CD4-positive, alpha-beta T cell treated with Interferon gamma for 1 hour (primary cell): ENCODE data around the gene TACC3.
A peak's percentile ranks its signal among the peaks of the same experiment; 100 is the strongest.

Experiments
- DNase-seq: peaks from one replicate; pipeline ENCODE4 v3.0.0-alpha.2; 2020

Gene TACC3

DNA sequence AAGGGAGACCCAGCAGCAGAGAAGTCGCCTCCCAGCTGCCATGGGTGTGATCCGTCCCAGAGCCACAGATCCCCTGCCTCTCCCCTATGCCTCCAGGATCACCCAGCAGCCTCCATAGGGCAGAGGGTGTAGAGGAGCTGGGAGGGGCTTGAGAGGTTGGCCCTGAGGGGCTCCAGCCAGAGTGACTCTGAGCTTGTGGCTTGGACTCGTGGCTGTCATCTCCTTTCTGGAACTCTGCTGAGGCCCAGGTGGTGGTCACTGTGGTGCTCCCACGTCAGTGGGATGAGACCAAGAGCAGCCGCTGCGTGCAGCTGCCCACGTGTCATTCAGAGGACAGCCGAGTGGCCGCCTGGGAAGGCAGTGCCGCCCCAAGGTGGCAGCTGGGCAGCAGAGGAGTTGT, 4.2 kb downstream of the TACC3 start:
- no peak for DNase-seq

DNA sequence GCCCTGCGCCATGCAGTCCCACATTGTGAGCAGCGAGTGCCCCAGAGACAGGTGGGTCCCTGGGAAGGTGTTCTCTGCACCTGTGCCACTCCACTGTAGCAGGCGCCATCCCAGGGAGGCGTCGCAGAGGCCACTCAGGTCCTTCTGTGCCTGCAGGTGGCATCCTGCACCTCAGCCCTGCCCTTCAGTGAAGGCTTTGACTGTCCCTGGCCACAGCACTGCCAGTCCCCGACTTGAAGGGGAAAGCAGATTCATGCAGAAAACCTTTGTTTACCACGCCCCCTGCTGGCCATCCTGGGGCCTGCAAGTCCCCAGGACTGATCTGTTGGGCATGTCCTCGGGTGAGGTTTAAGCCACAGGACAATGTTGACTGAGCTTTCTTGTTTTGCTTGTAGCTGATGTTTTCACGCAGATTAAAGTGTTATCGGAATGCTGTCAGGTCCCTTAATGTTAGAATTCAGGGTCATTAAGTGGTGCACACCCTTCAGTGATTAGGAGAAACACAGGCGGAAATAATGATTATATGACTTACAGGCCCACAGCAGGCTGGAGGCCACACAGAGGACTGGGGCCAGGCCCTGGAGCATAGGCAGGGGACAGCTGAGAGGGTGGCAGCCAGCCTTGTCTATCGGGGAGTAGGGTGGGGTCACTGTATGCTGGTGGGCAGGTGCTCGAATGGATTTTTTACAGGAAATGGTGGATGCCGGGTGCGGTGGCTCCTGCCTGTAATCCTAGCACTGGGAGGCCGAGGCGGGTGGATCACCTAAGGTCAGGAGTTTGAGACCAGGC, 5.0 kb downstream of the TACC3 start:
- DNase-seq = peak; percentile 84

DNA sequence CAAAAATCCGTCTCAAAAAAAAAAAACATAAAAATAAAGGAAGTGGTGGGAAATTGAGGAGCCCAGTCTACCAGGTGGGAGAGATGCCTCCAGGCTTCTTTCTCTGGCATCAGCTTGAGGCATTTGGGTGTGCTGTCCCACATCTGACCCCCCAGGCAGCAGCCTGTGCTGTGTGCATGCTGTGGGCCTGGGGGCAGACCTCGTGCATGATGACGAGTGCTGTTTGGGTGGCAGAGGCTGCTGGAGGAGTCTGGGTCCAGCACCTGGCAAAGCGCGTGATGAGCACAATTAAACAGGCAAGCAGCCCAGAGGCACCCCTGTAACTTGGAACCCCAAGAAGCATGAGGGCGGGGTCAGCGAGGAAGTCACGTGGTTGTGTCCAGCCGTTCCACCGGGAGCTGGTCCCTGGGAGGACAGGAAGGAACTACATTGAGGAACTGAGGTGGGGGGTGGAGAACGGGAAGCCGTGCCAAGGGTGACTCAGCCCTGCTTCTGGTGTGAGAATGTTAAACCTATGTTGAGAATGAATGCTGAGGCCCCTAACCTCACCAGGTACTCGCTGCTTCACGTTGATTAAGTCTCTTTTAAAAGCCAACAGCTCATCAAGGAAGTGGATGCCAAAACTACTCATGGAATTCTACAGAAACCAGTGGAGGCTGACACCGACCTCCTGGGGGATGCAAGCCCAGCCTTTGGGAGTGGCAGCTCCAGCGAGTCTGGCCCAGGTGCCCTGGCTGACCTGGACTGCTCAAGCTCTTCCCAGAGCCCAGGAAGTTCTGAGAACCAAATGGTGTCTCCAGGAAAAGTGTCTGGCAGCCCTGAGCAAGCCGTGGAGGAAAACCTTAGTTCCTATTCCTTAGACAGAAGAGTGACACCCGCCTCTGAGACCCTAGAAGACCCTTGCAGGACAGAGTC, 6.1 kb downstream of the TACC3 start:
- peak; percentile 54 for DNase-seq

DNA sequence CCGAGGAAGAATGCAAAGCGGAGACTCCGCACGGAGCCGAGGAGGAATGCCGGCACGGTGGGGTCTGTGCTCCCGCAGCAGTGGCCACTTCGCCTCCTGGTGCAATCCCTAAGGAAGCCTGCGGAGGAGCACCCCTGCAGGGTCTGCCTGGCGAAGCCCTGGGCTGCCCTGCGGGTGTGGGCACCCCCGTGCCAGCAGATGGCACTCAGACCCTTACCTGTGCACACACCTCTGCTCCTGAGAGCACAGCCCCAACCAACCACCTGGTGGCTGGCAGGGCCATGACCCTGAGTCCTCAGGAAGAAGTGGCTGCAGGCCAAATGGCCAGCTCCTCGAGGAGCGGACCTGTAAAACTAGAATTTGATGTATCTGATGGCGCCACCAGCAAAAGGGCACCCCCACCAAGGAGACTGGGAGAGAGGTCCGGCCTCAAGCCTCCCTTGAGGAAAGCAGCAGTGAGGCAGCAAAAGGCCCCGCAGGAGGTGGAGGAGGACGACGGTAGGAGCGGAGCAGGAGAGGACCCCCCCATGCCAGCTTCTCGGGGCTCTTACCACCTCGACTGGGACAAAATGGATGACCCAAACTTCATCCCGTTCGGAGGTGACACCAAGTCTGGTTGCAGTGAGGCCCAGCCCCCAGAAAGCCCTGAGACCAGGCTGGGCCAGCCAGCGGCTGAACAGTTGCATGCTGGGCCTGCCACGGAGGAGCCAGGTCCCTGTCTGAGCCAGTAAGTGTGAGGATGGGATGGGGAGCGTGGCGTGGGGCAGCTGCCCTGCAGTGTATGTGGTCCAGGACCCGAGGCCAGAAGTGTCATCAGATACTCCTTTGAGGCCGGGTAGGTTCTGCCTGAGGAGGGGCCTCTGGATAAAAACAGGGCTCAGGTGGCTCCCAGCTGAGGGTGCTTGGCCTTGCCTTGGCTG, 7.0 kb downstream of the TACC3 start:
- no peak for DNase-seq

DNA sequence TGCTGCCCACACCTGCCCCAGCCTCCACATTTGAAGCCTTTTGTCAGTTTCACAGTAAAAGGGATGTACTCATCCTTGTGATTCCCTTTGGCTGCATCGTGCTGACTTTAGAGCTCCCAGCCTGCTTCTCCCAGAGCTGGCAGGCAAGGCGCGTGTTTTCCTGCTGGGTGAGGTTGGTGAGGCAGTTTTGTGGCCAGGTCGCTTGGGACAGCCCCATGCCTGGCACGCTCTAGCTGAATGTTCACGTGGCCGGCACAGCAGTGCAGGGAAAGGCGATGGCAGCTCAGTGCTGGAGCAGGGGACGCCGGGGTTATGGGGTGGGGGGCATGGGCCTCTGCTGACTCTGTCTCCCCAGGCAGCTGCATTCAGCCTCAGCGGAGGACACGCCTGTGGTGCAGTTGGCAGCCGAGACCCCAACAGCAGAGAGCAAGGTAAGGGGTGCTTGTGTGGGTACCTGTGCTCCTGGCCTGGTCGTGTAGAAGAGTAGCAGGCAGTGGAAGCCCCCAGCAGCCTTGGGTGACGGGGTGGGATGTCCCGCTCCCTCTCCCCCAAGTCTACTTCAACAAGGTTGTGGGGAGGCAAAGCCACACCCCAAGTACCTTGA, 9.3 kb downstream of the TACC3 start:
- DNase-seq = no peak

DNA sequence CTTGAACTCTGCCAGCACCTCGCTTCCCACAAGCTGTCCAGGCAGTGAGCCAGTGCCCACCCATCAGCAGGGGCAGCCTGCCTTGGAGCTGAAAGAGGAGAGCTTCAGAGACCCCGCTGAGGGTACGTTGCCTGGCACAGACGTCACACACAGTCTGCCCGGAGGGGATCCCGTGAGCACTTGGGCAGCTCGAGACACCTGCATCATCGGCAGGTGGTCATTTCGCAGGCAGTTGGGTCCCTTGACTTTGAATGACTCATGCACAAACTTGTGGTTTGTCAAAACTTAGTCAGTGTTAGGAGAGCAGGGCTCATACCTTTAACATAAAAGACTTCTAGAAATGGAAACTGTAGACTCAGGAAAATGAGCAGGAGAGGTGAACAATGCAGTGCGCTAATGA, 9.9 kb downstream of the TACC3 start:
- DNase-seq = no peak

DNA sequence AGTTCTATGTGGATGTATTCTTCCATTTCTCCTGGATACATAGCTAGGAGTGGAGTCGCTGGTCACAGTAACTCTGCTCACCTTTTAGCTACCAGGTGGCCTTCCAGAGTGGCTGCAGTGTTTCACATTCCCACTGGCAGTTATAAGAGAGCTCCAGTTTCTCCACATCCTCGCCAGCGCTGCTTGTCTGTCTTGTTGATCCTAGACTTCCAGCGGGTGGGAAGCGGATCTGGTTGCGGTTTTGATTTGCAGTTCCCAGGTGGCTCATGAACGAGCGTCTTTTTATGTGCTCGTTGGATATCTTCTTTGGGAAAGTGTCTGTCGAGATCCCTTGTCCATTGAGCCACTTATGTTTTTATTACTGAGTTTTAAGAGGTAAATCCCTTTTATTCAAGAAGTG, 11.6 kb downstream of the TACC3 start:
- no peak for DNase-seq

DNA sequence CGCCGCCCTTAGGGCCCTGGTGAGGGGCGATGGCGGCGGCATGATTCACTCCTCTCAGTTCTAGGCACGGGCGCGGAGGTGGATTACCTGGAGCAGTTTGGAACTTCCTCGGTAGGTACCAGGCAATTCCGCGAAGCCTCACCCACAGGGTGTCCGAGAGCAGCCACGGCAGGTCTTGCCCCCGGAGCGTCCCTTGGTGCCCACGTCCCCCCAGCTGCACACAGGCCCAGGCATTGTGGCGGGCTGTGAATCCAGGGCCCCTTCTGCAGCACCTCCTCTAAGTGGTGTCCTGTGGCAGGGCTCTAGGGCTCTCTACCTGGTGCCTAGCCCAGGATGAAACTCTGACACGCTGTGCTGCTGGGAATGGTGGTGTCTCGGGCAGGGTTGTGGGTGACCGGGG, 13.9 kb downstream of the TACC3 start:
- no peak for DNase-seq

DNA sequence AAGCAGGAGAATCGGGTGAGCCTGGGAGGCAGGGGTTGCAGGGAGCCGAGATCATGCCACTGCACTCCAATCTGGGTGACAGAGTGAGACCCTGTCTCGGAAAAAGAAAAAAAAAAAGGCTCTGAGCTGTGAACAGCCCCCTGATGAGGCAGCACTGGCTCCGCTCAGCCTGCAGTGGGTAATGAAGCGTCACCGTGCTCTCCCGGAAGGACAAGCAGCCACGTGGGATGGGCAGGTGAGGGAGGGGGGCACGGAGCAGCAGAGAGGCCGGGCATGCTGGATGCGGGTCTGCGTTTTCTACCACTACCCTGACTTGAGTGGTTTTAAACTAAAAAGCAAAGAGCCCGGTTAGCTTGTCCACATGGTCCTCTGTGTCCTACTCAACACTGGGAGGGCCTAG, 15.5 kb downstream of the TACC3 start:
- DNase-seq = no peak

DNA sequence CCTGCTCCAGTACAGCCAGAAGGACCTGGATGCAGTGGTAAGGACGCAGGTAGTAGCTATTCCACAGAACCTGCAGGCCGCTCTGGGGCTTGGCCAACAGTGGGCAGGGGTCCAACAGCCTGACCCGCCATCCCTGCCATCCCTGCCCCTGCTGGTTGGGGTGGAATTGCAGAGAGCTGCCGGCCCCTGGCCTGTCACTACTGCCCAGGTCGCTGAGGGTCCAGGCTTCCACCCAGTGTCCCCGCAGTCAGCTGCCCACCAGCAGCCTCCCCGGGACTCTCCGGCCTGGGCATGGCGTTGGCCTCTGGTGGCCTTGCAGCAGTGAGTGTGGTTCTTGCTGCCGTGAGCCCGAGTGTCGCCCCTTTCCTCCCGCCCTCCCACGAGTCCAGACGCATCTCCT, 16.3 kb downstream of the TACC3 start:
- no peak for DNase-seq

DNA sequence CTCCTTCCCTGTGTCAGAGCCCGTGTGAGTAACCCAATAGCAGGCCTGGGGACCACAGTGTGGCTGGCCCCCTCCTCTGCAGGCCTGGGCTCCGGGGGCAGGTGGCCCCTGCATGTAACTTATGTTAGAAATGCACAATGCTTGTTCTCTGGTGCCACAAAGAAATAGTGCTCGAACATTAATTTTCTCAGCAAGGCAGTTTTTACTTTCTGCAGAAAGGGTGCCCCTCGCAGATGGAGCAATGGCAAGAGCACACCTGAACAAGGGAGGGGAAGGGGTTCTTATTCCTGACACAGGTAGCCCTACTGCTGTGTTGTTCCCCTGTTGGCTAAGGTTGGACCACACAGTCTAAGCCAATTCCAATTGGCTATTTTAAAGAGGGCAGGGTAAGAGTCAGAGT, 17.1 kb downstream of the TACC3 start:
- DNase-seq = no peak

DNA sequence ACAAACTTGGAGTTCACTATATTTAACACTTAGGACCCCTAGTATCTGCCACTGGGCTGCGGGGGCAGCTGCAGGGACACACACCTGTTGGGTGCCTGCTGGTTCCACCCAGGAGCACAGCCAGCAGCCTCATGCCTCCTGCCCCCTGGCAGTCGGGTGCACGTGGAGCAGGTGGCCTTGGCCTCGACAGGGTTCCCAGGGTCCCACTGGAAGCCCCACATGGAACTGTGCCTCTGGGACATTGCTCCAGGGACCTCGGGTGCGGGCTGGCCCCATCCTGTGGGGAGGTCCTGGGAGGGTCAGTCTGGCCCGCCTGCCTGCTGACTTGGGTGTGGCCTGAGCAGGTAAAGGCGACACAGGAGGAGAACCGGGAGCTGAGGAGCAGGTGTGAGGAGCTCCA, 18.0 kb downstream of the TACC3 start:
- no peak for DNase-seq

DNA sequence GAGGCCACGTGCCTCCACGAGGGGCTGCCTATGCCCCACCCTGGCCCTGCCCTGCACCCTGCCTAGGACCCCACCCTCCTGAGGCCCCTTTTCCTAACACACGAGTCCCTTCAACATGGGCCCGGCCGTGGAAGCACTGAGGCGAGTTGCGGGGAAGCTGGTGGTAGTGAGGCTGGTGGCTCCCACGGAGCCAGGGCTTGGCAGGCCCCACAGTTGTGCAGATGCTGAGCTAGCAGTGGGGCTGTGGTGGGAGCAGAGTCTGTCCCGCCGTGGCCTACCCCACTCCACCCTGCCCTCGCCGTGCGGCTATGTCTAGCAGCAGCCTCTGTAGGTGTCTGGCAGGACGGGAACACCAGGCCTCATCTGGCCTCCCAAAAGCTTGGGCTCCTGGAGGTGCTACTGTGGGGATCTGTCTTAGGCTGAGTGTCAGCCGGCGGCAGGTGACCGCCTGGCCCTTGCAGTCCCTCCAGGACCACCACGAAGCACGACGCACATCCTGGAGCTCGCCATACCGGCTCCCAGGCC, 18.8 kb downstream of the TACC3 start:
- DNase-seq = no peak

DNA sequence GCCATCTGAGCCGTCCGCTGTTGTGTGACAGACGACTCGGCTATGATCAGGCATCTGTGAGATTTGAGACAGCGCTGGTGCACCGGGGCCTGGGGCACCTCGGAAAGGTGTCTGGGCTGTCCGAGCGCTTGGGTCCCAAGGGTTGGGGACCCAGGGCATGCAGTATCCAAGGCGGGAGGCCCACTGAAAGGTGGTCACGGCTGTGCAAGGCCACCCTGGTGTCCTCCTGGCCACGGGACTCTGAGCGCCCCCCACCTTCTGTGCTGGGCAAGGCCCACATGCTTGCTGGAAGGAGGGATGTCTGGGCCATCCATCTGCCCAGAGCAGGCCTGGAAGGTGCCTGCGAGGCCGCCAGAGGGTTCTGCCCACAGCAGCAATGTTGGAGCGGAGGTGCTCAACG, 19.9 kb downstream of the TACC3 start:
- no peak for DNase-seq

DNA sequence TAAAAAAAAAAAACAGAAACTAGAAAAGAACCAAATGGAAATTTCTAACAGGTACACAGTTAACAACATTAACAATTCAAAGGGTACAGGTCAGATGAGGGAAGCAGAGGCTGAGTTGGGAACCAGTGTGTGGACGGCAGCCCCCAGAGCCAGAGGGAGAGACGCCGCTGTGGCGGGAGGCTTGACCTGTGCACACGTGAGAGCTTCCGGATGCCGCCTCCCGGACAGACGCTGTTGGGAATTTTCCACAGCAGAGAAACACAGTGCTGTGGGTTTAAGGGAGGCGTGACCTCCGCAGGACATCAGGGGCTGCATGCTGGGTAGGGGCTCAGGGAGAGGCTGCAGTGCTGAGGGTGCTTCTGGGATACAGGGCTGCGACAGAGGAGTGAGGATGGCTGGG, 22.2 kb downstream of the TACC3 start:
- no peak for DNase-seq

DNA sequence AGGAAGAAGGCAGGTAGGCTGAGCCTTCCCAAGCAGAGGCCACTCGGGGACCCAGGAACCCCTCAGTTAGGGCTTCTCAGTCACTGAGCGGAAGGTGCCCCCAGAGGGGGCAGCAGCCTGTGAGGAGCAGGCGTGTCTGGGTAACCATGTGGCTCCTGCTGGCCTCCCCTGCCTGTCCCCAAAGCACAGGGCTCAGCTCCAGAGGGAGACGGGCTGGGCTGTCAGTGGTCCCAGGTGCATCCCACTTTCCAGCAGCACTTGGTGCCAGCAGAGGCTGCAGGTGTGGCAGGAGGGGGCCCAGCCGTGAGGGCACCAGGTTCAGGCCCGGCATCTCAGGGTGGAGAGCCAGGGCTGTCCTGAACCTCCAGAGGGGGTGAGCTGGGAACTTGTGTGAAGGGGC, 22.7 kb downstream of the TACC3 start:
- no peak for DNase-seq

DNA sequence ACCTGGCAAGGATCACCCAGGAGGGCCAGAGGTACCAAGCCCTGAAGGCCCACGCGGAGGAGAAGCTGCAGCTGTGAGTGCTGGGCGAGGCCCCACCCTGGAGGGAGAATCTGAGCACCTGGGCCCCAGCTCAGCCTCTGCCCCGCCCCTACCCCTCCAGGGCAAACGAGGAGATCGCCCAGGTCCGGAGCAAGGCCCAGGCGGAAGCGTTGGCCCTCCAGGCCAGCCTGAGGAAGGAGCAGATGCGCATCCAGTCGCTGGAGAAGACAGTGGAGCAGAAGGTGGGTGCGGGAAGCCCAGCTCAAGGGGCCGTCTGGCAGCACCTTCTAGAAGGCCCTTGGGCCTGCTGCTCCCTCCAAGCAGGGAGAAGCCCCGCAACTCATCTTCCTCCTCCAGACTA, 23.2 kb downstream of the TACC3 start:
- DNase-seq = no peak

DNA sequence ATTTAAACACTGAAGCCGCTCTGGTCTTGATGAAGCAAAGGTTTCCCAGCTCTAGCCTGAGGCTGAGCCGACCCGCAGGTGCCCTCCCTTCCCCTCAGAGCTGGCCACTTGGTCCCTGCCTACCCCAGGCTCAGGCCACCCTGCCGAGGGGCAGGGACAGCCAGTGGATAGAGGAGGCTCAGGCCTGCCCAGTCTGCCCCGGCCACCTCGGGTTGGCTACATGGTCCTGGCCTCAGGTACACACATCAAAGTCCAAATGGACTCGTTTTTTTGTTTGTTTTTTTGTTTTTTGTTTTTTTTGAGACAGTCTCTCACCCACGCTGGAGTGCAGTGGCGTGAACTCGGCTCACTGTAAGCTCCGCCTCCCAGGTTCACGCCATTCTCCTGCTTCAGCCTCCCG, 23.8 kb downstream of the TACC3 start:
- no peak for DNase-seq

DNA sequence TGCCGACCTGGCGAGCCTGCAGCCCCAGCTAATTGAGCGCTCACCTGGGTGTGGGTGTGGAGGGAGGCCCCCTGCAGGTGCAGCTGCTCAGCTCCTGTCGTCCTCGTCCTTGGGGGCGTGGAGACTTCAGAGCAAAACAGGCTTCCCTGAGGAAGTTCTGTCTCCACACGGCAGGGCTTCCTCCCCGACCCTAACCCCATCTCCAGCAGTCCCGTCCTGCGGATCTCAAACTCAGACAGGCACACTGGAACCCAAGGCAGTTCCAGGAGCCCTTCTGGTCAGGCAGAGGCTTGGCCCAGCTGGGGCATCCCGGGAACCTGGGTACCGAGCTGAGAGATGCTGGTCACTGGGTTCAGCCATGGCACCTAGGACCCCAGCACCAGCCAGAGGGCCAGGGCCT, 24.4 kb downstream of the TACC3 start:
- no peak for DNase-seq

DNA sequence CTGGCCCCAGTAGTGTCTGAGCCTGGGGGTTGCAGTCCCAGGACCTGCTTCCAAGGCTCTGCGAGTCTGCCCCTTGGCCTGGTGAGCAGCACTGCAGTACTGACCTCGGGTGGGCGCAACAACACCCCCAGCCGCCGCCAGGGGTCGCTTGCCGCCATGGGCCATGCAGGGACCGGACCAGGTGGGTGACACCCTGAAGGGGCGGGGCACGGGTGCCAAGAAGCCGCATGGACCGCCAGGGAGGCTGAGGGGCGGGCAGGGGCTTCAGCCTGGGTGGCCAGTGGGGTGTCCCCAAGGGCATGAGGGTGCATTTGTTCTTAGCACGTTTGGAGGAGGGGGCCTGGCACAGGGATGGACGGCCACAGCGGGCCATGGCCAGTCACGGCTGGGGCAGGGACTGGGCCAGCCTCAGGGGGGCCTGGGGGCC, 25.0 kb downstream of the TACC3 start:
- DNase-seq = peak; percentile 78

DNA sequence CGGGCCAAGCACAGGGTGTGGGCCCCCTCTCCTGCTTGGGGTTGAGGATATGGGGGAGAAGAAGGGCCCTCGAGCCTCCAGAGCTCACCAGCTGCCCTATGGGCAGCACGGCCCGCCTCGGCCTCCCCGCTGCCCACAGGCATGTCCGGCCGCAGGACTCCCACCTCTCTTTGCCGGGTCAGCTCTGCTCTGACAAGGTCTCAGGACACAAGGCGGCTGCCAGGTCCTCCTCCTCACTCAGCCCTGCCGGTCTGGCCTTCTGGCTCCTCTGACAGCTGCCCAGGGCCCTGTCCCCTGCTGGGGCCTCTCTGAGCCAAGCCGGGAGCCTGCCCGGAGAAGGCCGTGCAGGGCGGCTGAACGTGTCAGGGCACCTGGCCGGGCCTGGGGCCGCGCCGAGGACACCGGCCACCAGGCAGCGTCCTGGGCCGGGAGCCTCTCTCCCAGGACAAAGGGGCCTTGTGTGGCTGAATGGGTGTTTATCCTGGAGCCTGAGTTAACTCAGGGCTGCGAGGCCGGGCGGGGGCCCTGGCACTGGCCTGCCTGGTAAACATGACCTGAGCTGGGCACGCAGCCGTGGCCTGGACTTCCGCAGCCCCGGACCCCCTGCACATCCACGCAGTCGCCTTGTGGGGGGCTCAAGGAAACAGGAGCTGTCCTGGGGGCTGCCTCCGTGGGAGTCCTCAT, 25.7 kb downstream of the TACC3 start:
- DNase-seq = no peak

DNA sequence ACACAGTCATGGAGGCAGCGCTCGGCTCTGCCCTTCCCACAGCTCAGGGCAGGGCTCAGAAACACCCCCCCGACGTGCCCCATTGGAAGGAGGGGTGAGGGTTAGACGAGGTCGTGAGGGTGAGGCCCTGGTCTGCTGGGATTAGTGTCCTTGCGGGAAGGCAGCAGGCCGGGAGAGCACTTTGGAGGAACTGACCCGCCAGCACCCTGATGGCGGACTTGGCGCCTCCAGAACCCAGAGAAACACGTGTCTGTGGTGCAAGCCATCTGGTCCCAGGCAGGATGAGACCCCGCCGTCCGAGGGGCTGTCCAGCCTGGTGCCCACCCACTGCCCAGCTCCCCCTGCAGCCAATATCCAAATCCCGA, 26.3 kb downstream of the TACC3 start:
- no peak for DNase-seq
